Liver (tissue), 9 donors: ENCODE measurements around the gene C1QTNF12. TPM values are rescaled to one million over a fixed set of nuclear protein-coding genes. Genes with fewer than 3 reads are reported as not detected.

Experiments
- DNase-seq: peaks from one replicate; pipeline ENCODE4 v3.0.0-alpha.2; 2017; ENCODE audit warnings: low spot score
- H3K27ac ChIP-seq, 2 donors: one replicate each; pipeline ENCODE4 v1.7.0; 2013; ENCODE audit warnings: inconsistent platforms in 2 of 2, low read length in 2 of 2, control low read depth in 1 of 2, low read depth in 1 of 2, mild to moderate bottlenecking in 1 of 2
- H3K27me3 ChIP-seq, 4 donors: one replicate each; pipeline versions ENCODE4 v1.6.1 to v1.7.0; 2013; ENCODE audit warnings: low read length in 3 of 4, inconsistent platforms in 1 of 4, mild to moderate bottlenecking in 1 of 4, moderate library complexity in 1 of 4; ENCODE audit not compliant: control insufficient read depth in 4 of 4, insufficient read depth in 4 of 4
- H3K36me3 ChIP-seq, 4 donors: one replicate each; pipeline versions ENCODE4 v1.6.1 to v1.7.0; 2013; ENCODE audit warnings: low read length in 3 of 4, mild to moderate bottlenecking in 3 of 4, low read depth in 1 of 4, moderate library complexity in 1 of 4; ENCODE audit not compliant: control insufficient read depth in 4 of 4, insufficient read depth in 3 of 4
- H3K4me1 ChIP-seq, 4 donors: one replicate each; pipeline versions ENCODE4 v1.6.1 to v1.7.0; 2013; ENCODE audit warnings: low read length in 3 of 4, mild to moderate bottlenecking in 3 of 4, moderate library complexity in 1 of 4; ENCODE audit not compliant: control insufficient read depth in 4 of 4, insufficient read depth in 4 of 4
- H3K4me3 ChIP-seq, 3 donors: one replicate each; pipeline versions ENCODE4 v1.6.1 to v1.7.0; 2013; ENCODE audit warnings: low read length in 3 of 3, control low read depth in 1 of 3, low read depth in 1 of 3, mild to moderate bottlenecking in 1 of 3
- H3K9ac ChIP-seq, 2 donors: one replicate each; pipeline ENCODE4 v1.7.0; 2013; ENCODE audit warnings: low read length in 2 of 2, mild to moderate bottlenecking in 2 of 2, moderate library complexity in 2 of 2, control low read depth in 1 of 2, low read depth in 1 of 2
- H3K9me3 ChIP-seq, 4 donors: one replicate each; pipeline versions ENCODE4 v1.6.1 to v1.7.0; 2013; ENCODE audit warnings: low read length in 3 of 4; ENCODE audit not compliant: control insufficient read depth in 4 of 4
- ATF3 ChIP-seq: IDR thresholded peaks from 2 replicates; pipeline ENCODE4 v1.6.1; 2016; ENCODE audit warnings: antibody characterized with exemption
- CTCF ChIP-seq: fragments of 150-350 bp; IDR thresholded peaks from 2 replicates; pipeline ENCODE4 v1.5.1; 2017; ENCODE audit warnings: improper control_type of control experiment, low read depth, low read length; ENCODE audit not compliant: missing input control
- EGR1 ChIP-seq, 2 donors: IDR thresholded peaks; 2 replicates each; pipeline ENCODE4 v1.6.1; 2016 to 2018; ENCODE audit warnings: antibody characterized with exemption in 2 of 2, low read depth in 2 of 2
- FOXA1 ChIP-seq: IDR thresholded peaks from 2 replicates; pipeline ENCODE4 v1.6.1; 2016; ENCODE audit warnings: antibody characterized with exemption
- FOXA2 ChIP-seq: IDR thresholded peaks from 2 replicates; pipeline ENCODE4 v1.6.1; 2016; ENCODE audit warnings: antibody characterized with exemption
- GABPA ChIP-seq, 2 donors: IDR thresholded peaks in 1 of 2; conservative IDR thresholded peaks in 1 of 2; 2 replicates each; pipeline ENCODE4 v1.6.1; 2016; ENCODE audit warnings: antibody characterized with exemption in 2 of 2, mild to moderate bottlenecking in 1 of 2, moderate library complexity in 1 of 2
- HNF4A ChIP-seq, 2 donors: conservative IDR thresholded peaks; 2 replicates each; pipeline ENCODE4 v1.6.1; 2016; ENCODE audit warnings: antibody characterized with exemption in 2 of 2, mild to moderate bottlenecking in 2 of 2
- HNF4G ChIP-seq: IDR thresholded peaks from 2 replicates; pipeline ENCODE4 v1.6.1; 2016; ENCODE audit warnings: antibody characterized with exemption
- JUND ChIP-seq, 2 donors: IDR thresholded peaks; 2 replicates each; pipeline ENCODE4 v1.6.1; 2016; ENCODE audit warnings: antibody characterized with exemption in 2 of 2
- MAX ChIP-seq: IDR thresholded peaks from 2 replicates; pipeline ENCODE4 v1.6.1; 2016; ENCODE audit warnings: antibody characterized with exemption
- NR2F2 ChIP-seq: IDR thresholded peaks from 2 replicates; pipeline ENCODE4 v1.6.1; 2016; ENCODE audit warnings: antibody characterized with exemption
- RAD21 ChIP-seq, 2 donors: IDR thresholded peaks; 2 replicates each; pipeline ENCODE4 v1.6.1; 2016; ENCODE audit warnings: antibody characterized with exemption in 2 of 2, mild to moderate bottlenecking in 2 of 2
- REST ChIP-seq: IDR thresholded peaks from 2 replicates; pipeline ENCODE4 v1.6.1; 2016; ENCODE audit warnings: antibody characterized with exemption, mild to moderate bottlenecking
- RXRA ChIP-seq, 2 donors: IDR thresholded peaks; 2 replicates each; pipeline ENCODE4 v1.6.1; 2017 to 2018; ENCODE audit warnings: antibody characterized with exemption in 2 of 2, mild to moderate bottlenecking in 1 of 2
- SP1 ChIP-seq: IDR thresholded peaks from 2 replicates; pipeline ENCODE4 v1.6.1; 2018; ENCODE audit warnings: antibody characterized with exemption, mild to moderate bottlenecking
- TAF1 ChIP-seq: conservative IDR thresholded peaks from 2 replicates; pipeline ENCODE4 v1.6.1; 2016; ENCODE audit warnings: antibody characterized with exemption, mild to moderate bottlenecking
- YY1 ChIP-seq: IDR thresholded peaks from 2 replicates; pipeline ENCODE4 v1.6.1; 2016; ENCODE audit warnings: antibody characterized with exemption, mild to moderate bottlenecking
- ZBTB33 ChIP-seq: IDR thresholded peaks from 2 replicates; pipeline ENCODE4 v1.6.1; 2016; ENCODE audit warnings: antibody characterized with exemption
- WGBS: extraction: QIAGEN DNeasy Blood & Tissue Kit; methylation state at CpG from one replicate; pipeline ENCODE4 v1.1.7; 2013; 5-methylcytosine and 5-hydroxymethylcytosine counted together
- polyA plus RNA-seq, 2 donors: library from polyadenylated mRNA; stranded (reverse) in 1 of 2; unstranded in 1 of 2; fragments of 200-250 nt in 1 of 2; fragments of >200 nt in 1 of 2; fragmentation: Nextera tagmentation in 1 of 2; extraction: Ambion mirVana in 1 of 2; gene quantifications; one replicate each; pipeline versions ENCODE4 v1.2.1 to v1.2.3, GENCODE V29; 2013 to 2015
- total RNA-seq, 2 donors: library from RNA; depleted of rRNA; stranded (reverse); fragments of >200 nt; gene quantifications; one replicate each; pipeline ENCODE4 v1.2.3, GENCODE V29; 2014
- donor health status: healthy.
- donor health status: healthy.
- donor health status: healthy.
- donor health status: healthy.
- donor health status: healthy.

Gene C1QTNF12
- total and polyA plus RNA-seq, 4 donors, result 0.39 to 0.40 TPM; not detected in 2

GRCh38 chr1:1202831-1203560, 43.5 kb downstream of the C1QTNF12 start:
- H3K27ac ChIP-seq, result no peak overlapping the region
- no peak for TF ChIP-seq JUND (IDR thresholded peaks at IDR 0.05)
- TF ChIP-seq HNF4A (conservative IDR thresholded peaks at IDR 0.05), result no peak
- no peak for TF ChIP-seq RAD21 (IDR thresholded peaks at IDR 0.05)
- no peak for TF ChIP-seq RXRA (IDR thresholded peaks at IDR 0.05)
- TF ChIP-seq FOXA1, result no peak
- no peak for TF ChIP-seq GABPA (IDR thresholded peaks at IDR 0.05 in 1 of 2, conservative IDR thresholded peaks at IDR 0.05 in 1 of 2)
- TF ChIP-seq HNF4G, result no peak
- TF ChIP-seq NR2F2, result no peak
- TF ChIP-seq FOXA2, result no peak
- no peak for TF ChIP-seq CTCF
- TF ChIP-seq SP1, result no peak
- no peak for TF ChIP-seq MAX
- no peak for TF ChIP-seq ATF3
- no peak for TF ChIP-seq ZBTB33
- TF ChIP-seq EGR1 (IDR thresholded peaks at IDR 0.05; ENCODE audit: low read depth in 2 of 2), result no peak
- 59% methylated on average over 27 of the region's 27 CpGs for whole genome bisulfite sequencing
- peaks cover 0 to 9% (median 4%) of the 10 kb centered on the region in 4 donors for H3K4me1 ChIP-seq
- H3K36me3 ChIP-seq, result no peaks in the 10 kb centered on the region
- no peak overlapping the region for H3K4me3 ChIP-seq
- no peaks in the 10 kb centered on the region for H3K9me3 ChIP-seq
- H3K9ac ChIP-seq, result no peak overlapping the region
- no peak for DNase-seq
- peaks cover 0 to 8% (median 0%) of the 10 kb centered on the region in 4 donors for H3K27me3 ChIP-seq

GRCh38 chr1:1200876-1201810, 45.4 kb downstream of the C1QTNF12 start:
- peaks cover 0 to 5% (median 0%) of the 10 kb centered on the region in 4 donors for H3K27me3 ChIP-seq
- H3K4me3 ChIP-seq, result peak overlapping the region in 1 of 3 donors; percentile 48
- H3K4me1 ChIP-seq, result peaks cover 0 to 9% (median 0%) of the 10 kb centered on the region in 4 donors
- no peaks in the 10 kb centered on the region for H3K36me3 ChIP-seq
- 3% methylated on average over 109 of the region's 109 CpGs for WGBS
- no peaks in the 10 kb centered on the region for H3K9me3 ChIP-seq
- no peak overlapping the region for H3K9ac ChIP-seq
- no peak overlapping the region for H3K27ac ChIP-seq
- no peak for DNase-seq
- no peak for TF ChIP-seq HNF4A (conservative IDR thresholded peaks at IDR 0.05)
- no peak for TF ChIP-seq HNF4G
- no peak for TF ChIP-seq FOXA1
- no peak for TF ChIP-seq CTCF
- TF ChIP-seq GABPA (IDR thresholded peaks at IDR 0.05 in 1 of 2, conservative IDR thresholded peaks at IDR 0.05 in 1 of 2), result no peak
- no peak for TF ChIP-seq MAX
- no peak for TF ChIP-seq NR2F2
- no peak for TF ChIP-seq SP1
- TF ChIP-seq ATF3, result no peak
- TF ChIP-seq TAF1, result no peak
- TF ChIP-seq REST, result no peak
- TF ChIP-seq YY1, result no peak
